GM19193 (cell line): ENCODE measurements around the gene SOWAHC.

Experiments
- POLR2A ChIP-seq: IDR thresholded peaks from 4 replicates; pipeline ENCODE4 v1.6.1; 2011; ENCODE audit not compliant: insufficient read depth, insufficient read length; ENCODE audit errors: extremely low read depth

SOWAHC gene

GRCh38 chr2:109613081-109613921 lies 863 bp upstream of the SOWAHC start:
- no peak for TF ChIP-seq POLR2A

- no peak for TF ChIP-seq POLR2A
Measured at GRCh38 chr2:109614715-109615636, 812 bp downstream of the SOWAHC start.

- TF ChIP-seq POLR2A, result no peak
Measured at GRCh38 chr2:109615637-109616144, 1.5 kb downstream of the SOWAHC start.

- no peak for TF ChIP-seq POLR2A
Measured at GRCh38 chr2:109616184-109616583, 2.0 kb downstream of the SOWAHC start.

- no peak for TF ChIP-seq POLR2A
Measured at GRCh38 chr2:109619032-109619615, 5.0 kb downstream of the SOWAHC start.

GRCh38 chr2:109623297-109623696 lies 9.1 kb downstream of the SOWAHC start:
- no peak for TF ChIP-seq POLR2A

- no peak for TF ChIP-seq POLR2A
Measured at GRCh38 chr2:109623923-109624322, 9.8 kb downstream of the SOWAHC start.

- no peak for TF ChIP-seq POLR2A
Measured at GRCh38 chr2:109624339-109624738, 10.2 kb downstream of the SOWAHC start.

- TF ChIP-seq POLR2A, result no peak
Measured at GRCh38 chr2:109629867-109630266, 15.7 kb downstream of the SOWAHC start.

GRCh38 chr2:109630441-109631430 lies 16.6 kb downstream of the SOWAHC start:
- TF ChIP-seq POLR2A, result no peak

GRCh38 chr2:109631741-109632140 lies 17.6 kb downstream of the SOWAHC start:
- no peak for TF ChIP-seq POLR2A

- no peak for TF ChIP-seq POLR2A
Measured at GRCh38 chr2:109632158-109632789, 18.1 kb downstream of the SOWAHC start.

GRCh38 chr2:109633284-109633961 lies 19.3 kb downstream of the SOWAHC start:
- no peak for TF ChIP-seq POLR2A
